Fibroblast of mammary gland (primary cell): Measurements from ENCODE around the gene ARID1B.

Experiments used
- DNase-seq: peaks from one replicate; pipeline ENCODE4 v3.0.0-alpha.2; 2010; ENCODE audit warnings: low read depth
- H3K4me3 ChIP-seq: 2 replicates; pipeline ENCODE4 v1.5.1; 2011; ENCODE audit warnings: low read depth, mild to moderate bottlenecking, low read length, moderate library complexity; ENCODE audit not compliant: control insufficient read depth
- CTCF ChIP-seq: conservative IDR thresholded peaks from 2 replicates; pipeline ENCODE4 v1.5.1; 2011; ENCODE audit warnings: low read depth, low read length, inconsistent platforms; ENCODE audit not compliant: control insufficient read depth, insufficient read depth

ARID1B gene

DNA sequence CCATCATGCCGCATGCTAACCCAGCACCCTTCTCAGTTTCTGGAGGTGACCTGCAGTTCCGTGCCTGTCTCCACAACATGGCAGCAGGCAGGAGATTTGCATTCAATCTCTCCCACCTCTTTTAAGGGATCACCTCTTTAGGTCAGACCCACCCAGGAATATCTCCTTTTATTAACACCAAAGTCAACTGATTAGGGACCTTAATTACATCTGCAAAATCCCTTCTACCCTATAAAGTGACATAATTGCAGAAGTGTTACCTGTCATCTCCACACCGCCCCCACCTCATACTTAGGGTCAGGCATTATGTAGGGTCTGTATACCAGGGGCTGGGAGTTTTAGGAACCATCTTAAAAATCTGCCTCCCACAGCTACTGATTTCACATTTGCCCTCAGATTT lies 278.7 kb downstream of the ARID1B start:
- no peak overlapping the region for H3K4me3 ChIP-seq
- no peak for DNase-seq
- TF ChIP-seq CTCF: no peak

DNA sequence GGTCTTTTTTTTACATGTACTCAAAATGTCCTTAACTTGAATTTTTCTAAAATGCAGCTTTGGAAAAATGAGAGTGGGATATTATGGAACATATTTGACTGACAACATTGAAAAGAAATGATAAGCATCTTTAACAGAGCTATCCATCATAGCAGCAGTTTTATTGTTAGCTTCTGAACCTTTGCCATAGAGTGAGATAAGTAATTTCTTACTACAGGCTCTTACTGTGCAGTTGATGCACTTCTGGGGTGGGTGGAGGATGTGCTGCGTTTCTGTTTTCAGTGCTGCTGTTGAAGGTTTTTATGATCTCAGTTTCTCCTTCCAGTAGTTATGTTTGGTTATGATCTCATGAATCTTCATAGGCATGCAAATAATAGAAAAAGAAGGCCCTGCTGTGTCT lies 279.1 kb downstream of the ARID1B start:
- no peak for DNase-seq
- TF ChIP-seq CTCF: no peak
- H3K4me3 ChIP-seq: no peak overlapping the region

GRCh38 chr6:157058574-157058973 lies 281.4 kb downstream of the ARID1B start:
- H3K4me3 ChIP-seq: no peak overlapping the region
- TF ChIP-seq CTCF: no peak
- DNase-seq: no peak

- H3K4me3 ChIP-seq: no peak overlapping the region
- DNase-seq: no peak
- no peak for TF ChIP-seq CTCF
These were observed 282.6 kb downstream of the ARID1B start for GRCh38 chr6:157059781-157060180.

DNA sequence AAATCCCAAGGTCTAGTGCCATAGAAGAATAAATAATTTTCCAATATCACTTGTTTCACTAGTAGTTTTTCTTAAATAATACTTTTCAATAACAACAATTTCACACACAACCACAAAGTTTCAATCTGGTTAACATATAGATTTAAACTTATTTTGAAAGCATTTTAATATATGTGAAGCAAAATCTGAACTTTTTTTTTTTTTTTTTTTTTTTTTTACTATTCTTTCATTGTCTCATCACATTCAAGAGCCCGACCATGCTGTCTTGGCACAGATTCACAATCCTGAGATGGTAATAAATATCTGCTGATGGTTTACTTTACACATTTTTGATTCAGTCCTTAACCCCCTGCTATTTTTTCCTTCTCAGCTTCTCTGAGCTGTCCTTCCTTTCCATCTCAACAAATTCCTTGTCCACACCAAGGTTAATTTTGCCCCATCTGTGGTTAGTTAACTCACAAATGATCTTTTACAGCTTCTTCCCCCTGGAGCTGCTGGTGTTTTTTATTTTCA lies 283.3 kb downstream of the ARID1B start:
- TF ChIP-seq CTCF: no peak
- H3K4me3 ChIP-seq: no peak overlapping the region
- DNase-seq: no peak

- DNase-seq: no peak
- no peak overlapping the region for H3K4me3 ChIP-seq
- no peak for TF ChIP-seq CTCF
These were observed 284.8 kb downstream of the ARID1B start for GRCh38 chr6:157061770-157062594.
